Muscle of arm (tissue), 12 donors: Measurements from ENCODE around the gene ERG28. TPM values are rescaled to one million over a fixed set of nuclear protein-coding genes. Genes with fewer than 3 reads are reported as not detected.
A peak's percentile ranks its signal among the peaks of the same experiment; 100 is the strongest.
"Not testable (repeated sequence)": the region's sequence is repeated elsewhere in the genome, so short reads cannot be mapped to it uniquely, and the experiment has no call there.

Source experiments
- DNase-seq: peaks from one replicate; pipeline ENCODE4 v3.0.0-alpha.2; 2013
- polyA plus RNA-seq, 12 donors: library from polyadenylated mRNA; unstranded; fragments of 120-200 nt; gene quantifications; one replicate each; pipeline ENCODE4 v1.2.1, GENCODE V29; 2013; ENCODE audit not compliant: insufficient read length in 12 of 12

ERG28 gene
- polyA plus RNA-seq, 12 donors = 9.9 to 16.8 (median 11.9) TPM; not detected in 1

DNA sequence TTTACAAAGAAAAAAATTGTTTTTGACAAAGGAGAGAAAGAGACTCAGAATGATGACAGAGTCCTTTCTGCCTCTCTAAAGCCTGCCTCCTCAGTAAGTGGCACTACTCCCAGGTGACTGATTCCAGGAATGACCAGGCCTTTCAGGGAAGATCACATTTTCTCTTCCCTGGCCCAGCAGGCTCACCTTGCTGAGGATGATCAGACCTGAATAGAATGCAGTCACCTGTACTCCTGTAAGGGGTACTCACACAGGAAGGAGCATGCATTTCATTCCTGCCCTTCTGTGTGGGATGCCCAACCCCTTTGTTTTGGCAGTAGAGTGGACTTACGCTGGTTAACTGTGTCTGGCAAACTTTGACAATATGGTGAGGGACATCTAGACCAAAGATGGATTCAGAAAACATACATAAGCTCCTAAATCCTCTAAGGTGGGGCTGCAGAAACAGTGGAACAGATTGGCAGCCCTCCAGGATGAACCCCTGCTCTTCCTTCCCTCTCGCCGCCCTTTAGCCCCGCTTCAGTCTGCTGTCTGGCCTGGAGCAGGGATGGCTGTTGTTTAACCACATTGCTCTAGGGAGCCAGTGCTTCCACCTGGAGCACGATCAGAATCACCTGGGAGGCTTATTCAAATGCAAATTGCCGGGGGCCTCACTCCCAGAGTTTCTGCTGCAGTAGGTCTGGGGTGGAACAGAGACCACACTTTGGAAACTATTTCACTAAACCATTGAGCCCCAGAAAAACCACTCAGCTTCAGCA is 29.8 kb downstream of the ERG28 start:
- DNase-seq = no peak

DNA sequence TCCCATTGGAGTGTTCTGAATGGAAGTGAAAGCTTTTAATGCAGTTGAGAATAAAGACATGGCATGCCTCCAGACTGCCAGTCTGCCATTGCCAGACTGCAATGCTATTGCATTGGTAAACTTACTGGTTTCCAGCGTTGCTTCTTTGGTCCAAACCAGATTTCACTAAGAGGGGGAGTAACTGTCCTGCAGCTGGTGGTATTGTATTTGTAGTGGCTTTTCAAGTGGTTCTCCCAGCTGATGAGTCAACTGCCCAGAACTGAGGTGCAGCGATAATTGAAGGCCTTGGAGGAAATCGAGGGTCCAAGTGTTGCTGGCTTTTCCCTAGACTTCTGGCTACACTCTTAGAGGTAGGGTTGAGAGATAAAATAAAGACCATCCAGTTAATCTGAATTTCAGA is 31.9 kb downstream of the ERG28 start:
- DNase-seq = no peak

DNA sequence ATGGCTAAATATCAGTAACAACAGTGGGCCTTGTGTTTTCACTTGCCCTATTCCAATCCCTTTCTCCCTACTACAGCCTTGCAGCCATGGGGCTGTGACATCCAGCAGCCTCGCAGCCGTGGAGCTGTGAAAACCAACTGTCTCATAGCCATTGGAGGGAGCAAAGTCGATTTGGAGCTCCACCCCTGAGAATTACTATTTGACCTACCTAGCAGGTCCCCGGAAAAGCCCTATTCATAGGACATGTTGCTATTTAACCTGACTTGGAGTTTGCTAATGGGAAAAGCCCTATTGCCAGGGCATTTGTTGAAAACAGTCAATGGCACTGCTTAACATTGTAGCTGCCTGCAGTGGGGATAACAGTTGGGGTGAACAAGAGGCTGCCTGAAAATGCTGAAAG is 33.3 kb downstream of the ERG28 start:
- no peak for DNase-seq

DNA sequence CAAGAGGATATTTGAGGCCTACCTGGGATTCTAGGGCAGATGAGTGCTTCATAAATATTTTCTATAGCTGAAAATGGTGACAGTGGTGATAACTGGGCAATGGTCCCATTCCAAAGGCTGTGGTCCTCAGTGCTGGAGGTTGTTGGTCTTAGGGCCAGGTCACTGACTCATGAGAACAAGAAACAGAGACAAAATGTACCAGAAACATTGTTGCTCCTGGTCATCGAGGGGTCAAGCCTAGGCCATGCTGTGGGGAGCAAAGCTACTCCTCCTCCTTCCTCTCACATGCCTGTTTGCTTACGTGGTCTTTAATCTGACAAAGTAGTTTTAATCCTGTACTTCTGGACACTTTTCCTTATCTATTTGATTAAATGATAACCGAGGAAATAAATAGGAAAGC is 33.8 kb downstream of the ERG28 start:
- DNase-seq = no peak

DNA sequence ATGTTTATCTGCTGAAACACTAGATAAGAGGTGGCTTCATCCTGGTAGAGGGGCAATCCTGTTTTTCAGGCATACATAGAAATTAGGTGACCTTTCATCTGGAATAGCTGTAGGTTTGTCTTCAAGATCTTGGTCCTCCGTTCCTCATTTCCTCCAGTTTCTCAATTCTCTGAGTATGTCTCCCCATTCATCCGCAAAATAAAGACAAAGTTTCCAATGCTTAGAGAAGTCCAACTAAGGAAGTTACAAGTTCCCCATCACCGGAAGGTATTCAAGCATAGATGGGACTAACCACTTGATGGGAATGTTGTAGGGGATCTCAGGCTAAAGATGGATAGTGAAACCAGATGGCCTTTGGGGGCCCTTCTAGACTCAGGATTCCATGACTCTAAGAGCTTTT is 34.3 kb downstream of the ERG28 start:
- no peak for DNase-seq

DNA sequence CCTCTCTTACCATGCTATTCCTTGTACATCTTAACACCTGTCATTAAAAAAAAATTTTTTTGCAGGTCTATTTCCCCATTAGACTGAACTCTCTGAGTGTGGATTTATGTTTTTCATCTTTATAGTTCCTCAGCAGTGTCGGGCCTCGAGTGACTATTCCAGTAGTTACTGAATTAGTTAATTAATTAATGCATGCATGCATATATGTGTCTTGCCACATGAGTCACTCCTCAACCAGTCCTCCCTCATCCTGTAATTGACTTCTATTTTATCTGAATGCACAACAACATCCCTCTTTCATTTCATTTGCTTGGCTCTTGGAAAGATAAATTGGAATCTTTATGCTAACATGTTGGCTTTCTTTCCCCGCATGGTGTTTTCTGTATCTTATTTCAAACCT is 35.6 kb downstream of the ERG28 start:
- no peak for DNase-seq

DNA sequence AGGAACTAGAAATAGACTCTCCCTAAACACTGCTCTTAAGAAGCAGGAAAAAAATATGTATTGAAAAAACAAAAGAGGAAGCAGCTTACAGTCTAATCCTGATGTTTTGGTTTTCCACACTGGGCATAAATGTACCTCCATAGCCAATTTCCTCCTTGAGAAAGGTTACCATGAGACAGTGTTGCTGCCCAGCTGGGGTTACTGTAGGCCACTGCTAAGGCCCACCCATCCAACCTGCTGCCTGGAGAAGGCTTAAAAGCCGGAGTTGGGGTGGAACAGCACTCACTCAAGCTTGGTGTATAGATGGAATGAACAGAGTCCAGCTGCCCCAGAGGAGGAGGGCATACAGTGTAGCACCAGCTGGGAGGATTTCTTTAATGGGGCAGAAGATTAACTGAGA is 41.1 kb downstream of the ERG28 start:
- no peak for DNase-seq

DNA sequence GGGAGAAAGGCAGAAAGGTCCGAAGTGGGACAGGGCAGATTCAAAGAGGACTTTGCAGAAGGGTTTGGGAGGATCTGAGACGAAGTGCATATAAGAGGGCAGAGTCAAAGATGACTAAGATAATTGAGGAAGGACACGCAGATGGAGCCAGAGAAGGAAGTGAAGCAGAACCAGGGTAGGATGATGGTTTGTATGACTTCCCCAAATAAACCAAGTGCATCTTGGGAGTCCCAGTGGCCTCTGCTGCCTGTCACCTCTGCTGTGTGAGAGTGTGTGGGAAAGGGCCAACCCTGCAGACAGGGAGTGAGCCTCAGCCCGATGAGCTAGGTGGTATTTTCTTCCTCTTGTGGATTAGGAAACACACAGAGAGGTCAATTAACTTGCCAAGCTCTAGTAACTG is 45.5 kb downstream of the ERG28 start:
- no peak for DNase-seq

DNA sequence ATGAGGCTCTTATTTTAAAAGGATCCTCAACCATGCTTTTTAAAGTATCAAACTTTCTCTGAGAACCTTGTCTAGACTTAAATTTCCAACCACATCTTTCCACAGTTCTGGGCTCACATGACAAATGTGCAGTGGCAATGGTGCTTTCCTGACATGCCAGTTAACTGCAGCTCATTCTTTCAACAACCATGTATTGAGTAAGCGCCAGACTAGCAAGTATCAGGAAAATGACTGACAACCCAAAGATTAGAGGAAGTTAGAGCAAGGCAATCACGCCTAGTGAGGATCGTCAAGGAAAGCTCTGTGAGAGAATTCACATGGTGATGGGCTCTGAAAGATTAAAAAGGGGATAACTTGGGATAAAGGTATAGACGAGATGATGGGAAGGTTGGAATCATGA is 46.5 kb downstream of the ERG28 start:
- no peak for DNase-seq

DNA sequence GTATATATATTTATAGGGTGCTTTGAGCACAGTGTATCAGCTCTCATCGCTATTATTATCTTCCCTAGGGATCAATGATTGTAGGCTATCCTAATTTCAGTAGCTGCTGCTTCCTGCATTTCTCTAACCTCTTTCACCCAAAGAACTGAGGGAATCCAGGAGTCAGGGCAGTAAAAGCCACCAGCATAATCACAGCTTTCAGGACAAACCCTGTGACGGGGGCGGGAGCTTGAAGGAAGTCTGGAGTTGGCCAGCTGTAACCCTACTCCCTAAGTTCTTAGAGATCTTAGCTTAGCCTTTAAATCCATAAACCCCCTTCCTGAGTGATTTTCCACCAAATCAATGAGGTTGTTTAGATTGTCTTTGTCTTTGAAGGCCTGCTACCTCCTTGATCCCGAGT is 48.5 kb downstream of the ERG28 start:
- DNase-seq = no peak

DNA sequence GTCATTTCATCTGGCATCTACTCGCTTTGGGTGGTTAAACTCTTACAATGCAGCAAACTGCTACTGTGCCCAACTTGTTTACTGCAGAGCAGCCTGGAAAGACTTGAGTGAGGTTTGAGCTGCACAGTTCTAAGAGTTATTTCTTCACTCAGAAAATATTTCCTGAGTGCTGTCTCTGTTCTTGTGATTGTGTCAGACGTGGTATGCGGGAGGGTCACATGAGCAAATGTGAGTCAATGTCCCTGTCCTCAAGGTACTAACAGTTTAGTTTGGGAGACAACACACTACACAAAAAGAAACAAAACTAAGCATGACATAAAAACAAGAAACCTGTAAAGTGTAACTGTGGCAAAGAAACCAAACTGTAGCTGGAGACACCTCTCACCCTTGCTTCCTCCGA is 49.8 kb downstream of the ERG28 start:
- DNase-seq = no peak

DNA sequence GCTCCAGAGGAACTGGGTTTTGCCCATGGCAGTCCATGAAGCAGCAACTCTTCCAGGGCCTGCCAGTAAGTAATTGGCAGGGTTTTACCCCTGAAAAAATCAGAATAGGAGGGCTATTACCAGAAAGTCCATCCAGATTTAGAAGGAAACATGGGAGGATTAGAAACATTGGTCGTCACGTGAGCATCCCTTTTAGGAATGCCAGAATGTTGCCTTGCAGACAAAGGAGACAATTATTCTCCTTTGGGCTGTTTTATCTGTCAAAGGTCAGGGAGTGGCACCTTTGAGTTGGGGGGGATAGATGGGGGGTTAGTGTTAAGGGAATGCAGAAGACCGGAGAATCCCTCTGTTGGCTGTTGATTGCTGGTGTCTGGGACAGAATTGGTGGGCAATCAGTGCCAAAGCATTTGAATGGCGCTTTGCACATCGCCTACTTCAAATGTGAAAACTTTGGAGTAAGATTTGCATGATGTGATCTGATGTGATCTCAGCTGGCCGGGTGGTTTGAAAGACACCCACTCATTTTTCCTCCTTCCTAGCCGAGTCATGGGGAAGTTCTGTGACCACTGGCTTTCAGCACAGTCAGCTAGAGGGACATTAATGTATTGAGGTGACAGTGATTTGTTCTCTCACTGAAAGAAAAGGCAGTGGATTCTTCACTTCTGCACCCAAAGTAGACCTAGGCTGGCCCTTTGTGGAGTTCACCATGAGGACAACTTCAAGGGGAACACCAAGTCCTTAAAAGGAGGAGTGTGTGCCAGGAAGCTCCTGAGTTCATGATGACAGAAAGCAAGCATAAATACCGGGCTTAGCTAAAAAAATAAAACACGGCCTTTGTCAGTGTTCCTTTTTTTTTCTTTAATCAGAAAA is 50.8 kb downstream of the ERG28 start:
- DNase-seq = no peak

DNA sequence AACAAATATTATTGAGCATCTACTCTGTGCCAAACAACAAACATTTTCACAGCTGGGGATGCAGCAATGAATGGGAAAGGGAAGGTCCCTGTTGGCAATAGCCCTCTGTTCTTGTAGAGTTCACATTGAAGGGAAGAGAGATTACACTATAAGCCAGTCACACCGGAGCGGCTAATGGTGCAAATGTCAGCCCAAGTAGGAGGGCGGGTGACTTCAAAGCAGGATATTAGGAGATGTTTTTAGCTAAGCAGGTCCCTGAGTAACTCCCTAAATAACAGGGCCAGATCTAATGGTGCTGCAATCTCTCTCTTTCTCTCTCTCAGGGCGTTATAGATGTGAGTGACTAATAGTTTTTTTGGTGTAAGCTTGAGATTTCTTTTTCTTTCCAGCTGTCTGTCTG is 51.6 kb downstream of the ERG28 start:
- no peak for DNase-seq

DNA sequence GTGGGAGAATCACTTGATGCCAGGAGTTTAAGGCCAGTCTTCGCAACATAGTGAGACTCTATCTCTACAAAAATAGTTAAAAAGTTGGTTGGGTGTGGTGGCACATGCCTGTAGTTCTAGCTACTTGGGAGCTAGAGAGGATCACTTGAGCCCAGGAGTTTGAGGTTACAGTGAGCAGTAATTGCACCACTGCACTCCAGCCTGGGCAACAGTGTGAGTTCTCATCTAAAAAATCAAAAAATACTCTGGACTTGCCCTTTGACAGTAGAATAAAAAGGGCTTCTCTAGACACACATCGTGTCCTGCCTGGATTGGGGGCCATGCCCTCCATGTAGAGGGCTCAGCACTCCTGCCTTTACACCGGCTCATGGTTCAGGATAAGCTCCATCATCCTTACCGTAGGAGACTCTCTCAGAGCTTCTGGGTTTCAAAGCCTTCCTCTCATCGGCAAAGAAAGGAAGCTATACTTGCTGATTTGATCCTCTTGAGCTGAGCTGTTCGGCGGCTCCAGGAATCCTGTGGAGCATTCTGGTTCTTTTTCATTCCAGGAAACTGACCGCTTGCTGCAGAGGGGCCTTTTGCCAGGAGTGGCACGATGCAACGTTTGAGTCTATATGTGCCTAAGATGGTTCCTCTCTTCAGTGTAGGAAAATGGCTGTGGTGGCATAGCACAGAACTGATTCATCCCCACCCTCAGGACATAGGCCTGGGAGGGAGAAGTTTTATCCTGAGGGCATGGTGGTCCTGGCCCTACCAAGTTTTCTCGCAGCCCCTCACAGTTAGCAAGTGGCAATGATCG is 52.6 kb downstream of the ERG28 start:
- no peak for DNase-seq

DNA sequence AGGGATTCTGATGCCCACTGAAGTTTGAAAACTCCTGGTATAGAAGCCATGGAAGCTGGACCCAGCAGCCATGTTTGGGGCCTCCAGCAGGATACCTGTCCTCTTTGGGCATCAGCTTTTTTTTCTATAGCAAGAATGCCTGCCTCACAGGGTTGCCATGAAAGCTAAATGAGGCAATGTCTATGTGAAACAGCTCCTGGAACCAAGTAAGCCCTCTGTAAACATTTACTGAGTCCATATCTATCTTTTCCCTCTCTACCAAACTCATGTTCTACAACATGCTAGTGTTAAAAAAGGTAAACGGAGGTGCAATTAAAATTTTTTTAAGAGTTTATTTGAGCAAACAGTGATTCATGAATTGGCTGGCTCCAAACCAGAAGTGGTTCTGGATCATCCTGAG is 53.6 kb downstream of the ERG28 start:
- no peak for DNase-seq

DNA sequence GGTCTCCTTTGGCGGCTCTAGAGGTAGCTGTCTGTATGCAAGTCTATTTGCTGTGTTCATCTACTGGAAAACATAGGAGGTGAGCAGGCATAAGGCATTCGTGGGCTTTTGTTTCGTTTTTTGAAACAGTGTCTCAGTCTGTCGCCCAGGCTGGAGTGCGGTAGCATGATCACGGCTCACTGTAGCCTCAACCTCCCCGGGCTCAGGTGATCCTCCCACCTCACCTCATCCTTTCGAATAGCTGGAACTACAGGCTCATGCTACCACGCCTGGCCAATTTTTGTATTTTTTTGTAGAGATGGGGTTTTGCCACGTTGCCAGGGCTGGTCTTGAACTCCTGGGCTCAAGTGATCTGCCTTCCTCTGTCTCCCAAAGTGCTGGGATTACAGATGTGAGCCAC is 54.8 kb downstream of the ERG28 start:
- no peak for DNase-seq

DNA sequence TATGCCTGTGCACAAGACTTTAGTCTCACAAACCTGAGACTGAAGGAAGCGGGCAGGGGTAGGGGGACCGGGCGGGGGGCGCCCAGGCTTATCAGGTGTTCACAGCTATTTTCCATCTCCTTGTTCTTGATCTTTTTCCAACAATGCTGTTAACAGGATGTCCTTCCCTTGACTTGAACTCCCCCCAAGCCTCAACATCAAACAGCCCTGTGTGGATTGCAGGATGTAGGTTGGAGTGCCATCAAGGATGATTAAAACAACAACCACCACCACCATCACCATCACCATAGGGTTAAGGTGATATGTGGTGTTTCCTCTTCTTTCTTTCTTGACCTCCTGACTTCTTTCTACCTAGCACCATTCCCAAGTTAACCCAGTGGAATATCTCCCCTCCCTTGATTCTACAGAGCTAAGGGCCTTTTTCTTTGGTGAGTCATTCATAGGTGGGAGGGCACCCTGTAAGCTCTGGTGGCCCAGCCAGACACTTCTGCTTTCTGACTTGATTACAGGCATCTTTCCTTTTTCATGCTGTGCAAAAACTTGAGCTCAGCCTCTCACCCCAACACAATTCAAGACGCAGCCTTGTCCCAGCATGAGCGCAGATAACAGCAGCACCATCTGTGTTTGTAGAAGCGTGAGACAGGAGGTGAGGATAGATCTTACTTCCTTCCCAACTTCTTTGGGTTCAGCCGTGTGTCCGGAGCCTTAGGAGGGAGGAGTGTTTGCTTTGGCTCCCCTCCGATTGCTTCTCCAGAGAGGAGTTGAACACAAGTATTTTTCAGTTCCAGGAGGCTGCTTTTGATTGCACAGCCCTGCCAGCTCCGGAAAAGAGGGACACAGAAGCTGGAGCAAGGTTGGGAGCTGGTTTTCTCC is 55.5 kb downstream of the ERG28 start:
- DNase-seq = peak; percentile 31

DNA sequence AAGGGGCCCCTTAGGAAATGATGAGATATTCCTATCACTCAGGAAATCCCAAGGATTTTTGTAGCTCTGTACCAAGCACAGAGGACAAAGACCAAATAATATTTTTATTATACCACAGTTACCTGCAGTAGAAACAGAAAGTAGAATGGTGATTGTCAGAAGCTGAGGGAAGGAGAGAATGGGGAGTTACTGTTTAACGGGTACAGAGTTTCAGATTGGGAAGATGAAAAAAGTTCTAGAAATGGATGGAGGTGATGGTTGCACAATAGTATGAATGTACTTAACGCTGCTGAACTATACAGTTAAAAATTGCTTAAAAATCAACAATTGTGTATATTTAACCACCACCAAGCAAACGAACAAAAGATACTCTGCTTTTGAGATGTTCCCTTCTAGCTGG is 58.2 kb downstream of the ERG28 start:
- no peak for DNase-seq

DNA sequence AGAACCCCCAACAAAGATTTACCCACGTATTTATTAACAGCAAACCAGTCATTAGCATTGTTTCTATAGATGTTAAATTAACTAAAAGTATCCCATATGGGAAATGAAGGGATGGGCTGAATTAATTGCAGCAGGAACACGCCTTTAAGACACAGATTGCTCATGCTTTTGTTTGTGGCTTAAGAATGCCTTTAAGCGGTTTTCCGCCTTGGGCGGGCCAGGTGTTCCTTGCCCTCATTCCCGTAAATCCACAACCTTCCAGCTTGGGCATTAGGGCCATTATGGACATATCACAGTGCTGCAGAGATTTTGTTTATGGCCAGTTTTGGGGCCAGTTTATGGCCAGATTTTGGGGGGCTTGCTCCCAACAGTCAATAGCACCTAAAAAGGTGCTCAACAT is 59.6 kb downstream of the ERG28 start:
- DNase-seq = not testable (repeated sequence)

DNA sequence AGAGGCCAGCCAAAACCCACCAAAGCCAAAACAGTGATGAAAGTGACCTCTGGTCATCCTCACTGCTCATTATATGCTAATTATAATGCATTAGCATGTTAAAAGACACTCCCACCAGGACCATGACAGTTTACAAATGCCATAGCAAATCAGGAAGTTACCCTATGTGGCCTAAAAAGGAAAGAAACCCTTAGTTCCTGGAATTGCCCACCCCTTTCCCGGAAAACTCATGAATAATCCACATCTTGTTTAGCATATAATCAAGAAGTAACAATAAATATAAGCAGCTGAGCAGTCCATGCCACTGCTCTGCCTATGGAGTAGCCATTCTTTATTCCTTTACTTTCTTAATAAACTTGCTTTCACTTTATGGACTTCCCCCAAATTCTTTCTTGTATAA is 60.6 kb downstream of the ERG28 start:
- DNase-seq = not testable (repeated sequence)
